Upper lobe of left lung (tissue), 6 donors: ENCODE data around the gene TPBGL. TPM values are rescaled to one million over a fixed set of nuclear protein-coding genes. Genes with fewer than 3 reads are reported as not detected.

Experiments
- ATAC-seq, 2 donors: fragments of 200-7000 bp; cut with Tn5 transposase; one replicate each; pipeline ENCODE4 v1.9.1; 2022; ENCODE audit warnings: mild to moderate bottlenecking in 2 of 2, moderate library complexity in 2 of 2; ENCODE audit not compliant: low FRiP score in 2 of 2
- DNase-seq, 2 donors: peaks; one replicate each; pipeline ENCODE4 v3.0.0-alpha.2; 2019 to 2020
- H3K27ac ChIP-seq, 4 donors: fragments of 200-600 bp; sonication (generic); one replicate each; pipeline ENCODE4 v1.5.1; 2016 to 2019
- H3K27me3 ChIP-seq, 4 donors: fragments of 200-600 bp; sonication (generic); one replicate each; pipeline ENCODE4 v1.5.1; 2017 to 2019
- H3K36me3 ChIP-seq, 4 donors: fragments of 200-600 bp; sonication (generic); one replicate each; pipeline ENCODE4 v1.5.1; 2016 to 2019
- H3K4me1 ChIP-seq, 4 donors: fragments of 200-600 bp; sonication (generic); one replicate each; pipeline ENCODE4 v1.5.1; 2018 to 2019
- H3K4me3 ChIP-seq, 4 donors: fragments of 200-600 bp; sonication (generic); one replicate each; pipeline ENCODE4 v1.5.1; 2017 to 2019; ENCODE audit warnings: mild to moderate bottlenecking in 2 of 4, moderate library complexity in 1 of 4
- H3K9me3 ChIP-seq, 4 donors: fragments of 200-600 bp; sonication (generic); one replicate each; pipeline ENCODE4 v1.5.1; 2018 to 2019
- CTCF ChIP-seq, 6 experiments: fragments of 450-650 bp in 4 of 6; fragments of 200-600 bp in 2 of 6; sonication (generic) in 2 of 6; IDR thresholded peaks; one replicate each; pipeline ENCODE4 v1.5.1; 2016 to 2019; ENCODE audit warnings: antibody characterized with exemption in 6 of 6
- EP300 ChIP-seq, 4 donors: sonication (generic); formaldehyde crosslinking; IDR thresholded peaks; one replicate each; pipeline ENCODE4 v1.5.1; 2017; ENCODE audit warnings: antibody characterized with exemption in 4 of 4, control low read depth in 2 of 4
- POLR2A ChIP-seq, 4 donors: fragments of 450-650 bp; IDR thresholded peaks; one replicate each; pipeline ENCODE4 v1.5.1; 2016 to 2017; ENCODE audit warnings: antibody characterized with exemption in 4 of 4, mild to moderate bottlenecking in 2 of 4
- POLR2AphosphoS5 ChIP-seq, 2 donors: sonication (generic); formaldehyde crosslinking; IDR thresholded peaks; one replicate each; pipeline ENCODE4 v1.5.1; 2017; ENCODE audit warnings: antibody characterized with exemption in 2 of 2
- WGBS, 2 donors: methylation state at CpG; one replicate each; pipeline ENCODE4 v1.1.5; 2017 to 2018; 5-methylcytosine and 5-hydroxymethylcytosine counted together
- total RNA-seq, 6 donors: library from RNA; depleted of rRNA in 4 of 6; stranded (reverse); fragments of >200 nt in 4 of 6; gene quantifications; one replicate each; pipeline versions ENCODE4 v1.1.0 to v1.2.1, GENCODE V29; 2016 to 2021
- donor health status: DM: no; HTN: no; CAD: no; lungs with moderate emphysema.
- donor health status: DM: no; HTN: yes; CAD: no; lungs with severe emphysema.

Gene TPBGL
- total RNA-seq, 6 donors from 2014 or later = 0.22 to 0.94 (median 0.70) TPM; not detected in 2

DNA sequence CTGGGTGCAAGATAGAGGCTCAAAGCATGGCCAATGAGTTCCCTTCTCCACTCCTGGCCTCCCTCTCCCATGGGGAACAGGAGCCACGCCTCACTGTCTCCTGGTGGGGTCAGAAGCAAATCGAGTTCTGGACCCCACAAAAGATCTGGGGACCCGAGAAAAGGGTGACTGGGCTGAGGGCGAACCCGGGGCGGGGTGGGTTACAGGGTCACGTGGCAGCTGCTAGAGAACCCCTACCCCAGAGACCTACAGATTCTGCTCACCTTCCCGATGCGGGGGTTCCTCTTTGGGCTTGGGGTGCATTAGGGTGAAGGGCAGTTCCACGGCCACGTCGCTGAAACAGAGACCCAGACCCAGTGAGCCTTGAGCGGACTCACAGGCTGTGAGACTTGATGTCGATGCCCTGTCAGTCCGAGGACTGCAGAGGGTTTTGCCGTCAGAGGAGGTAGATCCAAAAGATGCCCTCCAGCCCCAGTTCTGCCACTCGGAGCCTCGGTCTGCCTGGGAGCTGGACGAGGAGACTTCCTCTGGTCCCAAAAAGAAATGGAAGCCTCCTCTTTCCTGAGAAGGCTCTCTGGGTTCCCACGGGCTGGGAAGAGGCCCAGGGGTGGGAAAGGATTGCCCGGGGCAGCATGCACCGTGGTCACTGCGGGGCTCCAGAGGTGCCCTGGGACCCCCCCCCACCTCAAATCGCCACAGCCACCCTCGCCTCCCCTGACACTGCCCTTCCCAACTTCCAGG, 28.2 kb downstream of the TPBGL start:
- no peak for TF ChIP-seq CTCF (IDR thresholded peaks at IDR 0.05)
- no peak for ATAC-seq
- no peak overlapping the region for H3K27ac ChIP-seq
- WGBS, 2 donors = 91% methylated on average over 18 to 25 of the region's 25 CpGs
- no peaks in the 10 kb centered on the region for H3K27me3 ChIP-seq
- peaks cover 10 to 86% (median 69%) of the 10 kb centered on the region in 4 donors for H3K36me3 ChIP-seq
- H3K9me3 ChIP-seq = no peaks in the 10 kb centered on the region
- DNase-seq = no peak
- H3K4me1 ChIP-seq = peaks cover 0 to 5% (median 2%) of the 10 kb centered on the region in 4 donors
- H3K4me3 ChIP-seq = no peak overlapping the region

DNA sequence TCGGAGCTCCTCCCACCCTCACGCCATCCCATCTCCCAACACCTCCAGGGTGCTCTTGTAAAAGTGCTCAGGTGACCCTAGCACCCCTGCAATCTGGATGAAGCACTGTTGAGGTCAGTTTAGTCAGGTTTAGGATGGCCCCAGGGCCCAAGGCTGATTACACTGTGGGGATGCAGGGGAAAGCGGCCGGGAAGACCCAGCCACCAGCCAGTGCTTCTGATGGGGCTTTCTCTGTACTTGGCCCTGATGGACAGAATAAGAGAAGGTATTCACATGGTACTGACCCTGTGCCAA, 28.7 kb downstream of the TPBGL start:
- WGBS, 2 donors = 93 to 100% methylated on average over 2 to 4 of the region's 4 CpGs
- no peak for DNase-seq
- TF ChIP-seq POLR2AphosphoS5 (IDR thresholded peaks at IDR 0.05) (no peak), POLR2A (IDR thresholded peaks at IDR 0.05) (no peak), EP300 (IDR thresholded peaks at IDR 0.05) (no peak), CTCF (IDR thresholded peaks at IDR 0.05) (no peak)
- Histone ChIP-seq H3K4me3 (no peak overlapping the region), H3K9me3 (no peaks in the 10 kb centered on the region), H3K27me3 (no peaks in the 10 kb centered on the region), H3K4me1 (peaks cover 0 to 4% (median 0%) of the 10 kb centered on the region in 4 donors), H3K27ac (no peak overlapping the region), H3K36me3 (peaks cover 15 to 91% (median 74%) of the 10 kb centered on the region in 4 donors)
- no peak for ATAC-seq

DNA sequence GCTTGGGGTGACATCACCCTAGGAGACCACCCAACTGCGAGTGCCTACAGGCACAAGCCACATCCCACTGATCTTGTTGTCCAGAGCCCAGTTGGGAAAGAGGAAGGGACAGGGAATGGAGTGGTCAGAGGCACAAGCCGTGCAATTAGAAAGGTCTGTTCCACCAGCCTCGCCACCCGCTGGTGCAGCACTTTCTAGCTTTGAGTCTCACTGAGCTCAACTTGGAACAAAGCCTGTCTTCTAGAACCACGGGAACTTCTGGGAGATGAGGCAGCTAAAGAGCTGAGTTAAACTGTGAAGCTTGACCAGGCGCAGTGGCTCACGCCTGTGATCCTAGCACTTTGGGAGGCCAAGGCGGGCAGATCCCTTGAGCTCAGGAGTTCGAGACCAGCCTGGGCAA, 29.3 kb downstream of the TPBGL start:
- peaks cover 16 to 97% (median 75%) of the 10 kb centered on the region in 4 donors for H3K36me3 ChIP-seq
- H3K4me1 ChIP-seq = peaks cover 0 to 7% (median 0%) of the 10 kb centered on the region in 4 donors
- DNase-seq (no peak), ATAC-seq (no peak)
- no peaks in the 10 kb centered on the region for H3K9me3 ChIP-seq
- 86 to 95% methylated on average over 9 of the region's 9 CpGs for WGBS, 2 donors
- H3K27me3 ChIP-seq = no peaks in the 10 kb centered on the region
- peak overlapping the region in 1 of 4 donors; percentile 34 for H3K27ac ChIP-seq
- no peak for TF ChIP-seq POLR2A (IDR thresholded peaks at IDR 0.05)
- no peak for TF ChIP-seq CTCF (IDR thresholded peaks at IDR 0.05)
- TF ChIP-seq POLR2AphosphoS5 (IDR thresholded peaks at IDR 0.05) = no peak
- no peak for TF ChIP-seq EP300 (IDR thresholded peaks at IDR 0.05)
- no peak overlapping the region for H3K4me3 ChIP-seq

- no peak overlapping the region for H3K27ac ChIP-seq
- TF ChIP-seq CTCF (IDR thresholded peaks at IDR 0.05) (peak in 2 of 6 experiments; percentile 8 to 9), POLR2AphosphoS5 (IDR thresholded peaks at IDR 0.05) (no peak)
- WGBS, 2 donors = 69 to 72% methylated on average over 3 of the region's 3 CpGs
- peaks cover 6 to 17% (median 8%) of the 10 kb centered on the region in 4 donors for H3K4me1 ChIP-seq
- no peak overlapping the region for H3K4me3 ChIP-seq
- no peak for ATAC-seq
- no peaks in the 10 kb centered on the region for H3K9me3 ChIP-seq
- H3K36me3 ChIP-seq = peaks cover 16 to 97% (median 72%) of the 10 kb centered on the region in 4 donors
- no peak for DNase-seq
- H3K27me3 ChIP-seq = no peaks in the 10 kb centered on the region
These were observed 30.4 kb downstream of the TPBGL start for GRCh38 chr11:75270896-75271418.

- H3K4me3 ChIP-seq = no peak overlapping the region
- peaks cover 16 to 97% (median 72%) of the 10 kb centered on the region in 4 donors for H3K36me3 ChIP-seq
- WGBS, 2 donors = 77 to 80% methylated on average over 6 of the region's 6 CpGs
- no peak for ATAC-seq
- no peak for TF ChIP-seq POLR2A (IDR thresholded peaks at IDR 0.05)
- TF ChIP-seq CTCF (IDR thresholded peaks at IDR 0.05) = no peak
- no peak for TF ChIP-seq POLR2AphosphoS5 (IDR thresholded peaks at IDR 0.05)
- TF ChIP-seq EP300 (IDR thresholded peaks at IDR 0.05) = no peak
- no peak for DNase-seq
- no peaks in the 10 kb centered on the region for H3K9me3 ChIP-seq
- no peak overlapping the region for H3K27ac ChIP-seq
- no peaks in the 10 kb centered on the region for H3K27me3 ChIP-seq
- peaks cover 6 to 20% (median 14%) of the 10 kb centered on the region in 4 donors for H3K4me1 ChIP-seq
These were observed 31.2 kb downstream of the TPBGL start for GRCh38 chr11:75271730-75272129.
